Measurements from ENCODE around the gene LARGE2. TPM values are rescaled to one million over a fixed set of nuclear protein-coding genes. Genes with fewer than 3 reads are reported as not detected.

The LARGE2 gene
- total and polyA plus RNA-seq, 2 of the 13 experiments (the other 11 are each of a cell fraction or from before 2014, with no cell fraction given) = 8.5 to 21.6 TPM

DNA sequence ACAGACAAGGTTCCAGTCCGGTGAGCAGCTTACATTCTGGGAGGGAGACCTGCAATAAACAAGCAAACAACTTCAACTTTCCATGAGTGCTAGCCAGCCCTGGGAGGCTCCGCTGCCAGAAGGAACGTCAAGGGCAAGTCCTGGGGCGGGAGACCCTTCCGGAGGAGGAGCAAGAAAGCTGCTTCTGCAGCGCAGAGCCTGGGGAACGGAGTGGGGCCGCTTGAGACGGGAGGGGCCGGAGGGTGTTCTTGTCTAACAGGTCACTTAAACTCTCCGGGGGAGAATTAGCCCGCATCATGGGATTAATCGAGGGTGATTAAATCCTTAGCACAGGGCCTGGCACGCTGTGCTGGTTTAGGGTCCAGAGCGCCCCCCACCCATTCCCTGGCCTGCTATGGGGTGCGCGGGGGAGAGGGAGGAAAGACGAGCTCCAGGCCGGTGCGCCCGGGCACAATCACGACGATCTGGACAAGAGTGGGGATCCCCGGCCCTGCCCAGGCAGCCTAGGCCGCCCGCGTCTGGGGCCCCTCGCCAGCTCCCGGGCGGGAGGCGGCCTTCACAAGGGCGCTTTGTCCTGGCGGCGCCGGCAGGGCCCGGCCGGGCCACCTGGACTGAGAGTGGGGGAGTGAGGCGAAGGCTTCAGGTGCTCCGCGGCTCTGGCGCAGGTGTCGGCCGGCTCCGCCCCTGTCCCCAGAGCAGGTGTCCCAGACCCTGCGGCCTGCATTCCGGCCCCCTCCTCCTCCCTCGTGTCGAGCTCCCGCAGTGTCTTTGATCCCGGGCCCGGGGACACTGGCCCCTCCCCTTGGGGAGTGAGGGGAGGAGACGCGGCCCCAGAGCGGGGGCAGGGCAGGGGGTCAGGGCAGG is 663 bp upstream of the LARGE2 start:
- Histone ChIP-seq H3K4me3 (replicated peaks in 1 of 3; ENCODE audit: insufficient read depth in 1 of 3, low read depth in 2 of 3, low read length in 3 of 3) (peak overlapping the region; percentile 61 to 76 (median 62)), H3K27me3 (ENCODE audit: control insufficient read depth in 1 of 2, insufficient read depth in 2 of 2, low read length in 2 of 2) (peaks cover 0 to 1% of the 10 kb centered on the region in 2 experiments; a peak in 1 of 5 replicates), H3K27ac (ENCODE audit: extremely low read length, insufficient read depth, low read length) (peak overlapping the region; percentile 8), H3K36me3 (replicated peaks in 1 of 2; ENCODE audit: control insufficient read depth in 1 of 2, insufficient read depth in 2 of 2, low read length in 2 of 2) (no peaks in the 10 kb centered on the region), H4K20me1 (ENCODE audit: insufficient read depth, low read length) (no peaks in the 10 kb centered on the region), H2AFZ (ENCODE audit: low read length) (no peak overlapping the region), H3K9me3 (ENCODE audit: low read length) (no peaks in the 10 kb centered on the region), H3K4me2 (ENCODE audit: low read depth, low read length) (peak overlapping the region; percentile 91), H3K4me1 (ENCODE audit: insufficient read depth, low read length) (peaks cover 33% of the 10 kb centered on the region), H3K79me2 (ENCODE audit: insufficient read depth, low read length) (peaks cover 7% of the 10 kb centered on the region), H3K9ac (ENCODE audit: insufficient read depth, low read depth, low read length) (peak overlapping the region; percentile 56)
- DNase-seq (ENCODE audit: low spot score) (peak; percentile 61), ATAC-seq (peak; percentile 43), FAIRE-seq (no peak)
- in situ Hi-C loops (cut with HindIII; ENCODE audit: extremely low pct_ligation_motif_present, low pct_unique_long_range_greater_than_20kb) = no loop called here
- 19% methylated on average over 17 of the region's 54 CpGs for WGBS (ENCODE audit: low lambda C conversion rate)
- intact Hi-C loops (cut with micrococcal nuclease; ENCODE audit: unreplicated experiment) = loop anchor here (5.0 kb wide), 1 partner anchor 74 kb away; the partner anchor contains the start of gene CRY2
- CTCF ChIA-PET (ENCODE audit: low intra/inter-chr PET ratio, low total read pairs) = no interaction called here
- BruUV-seq (replicated peaks) = TSS peak; percentile 46
- POLR2A ChIA-PET = interaction anchor here (0.7 to 1.2 kb wide), 5 partner anchors 8 to 422 kb away, joined by 3 to 5 read pairs (median 3); no protein-coding TSS in a partner anchor
- TF ChIP-seq FOXJ3 (CRISPR knock-in tag; IDR thresholded peaks at IDR 0.05; ENCODE audit: borderline replicate concordance) (no peak), ATM (IDR thresholded peaks at IDR 0.05; ENCODE audit: borderline replicate concordance) (no peak), KLF11 (CRISPR knock-in tag; IDR thresholded peaks at IDR 0.05) (0 out of 2 replicates have a peak, but pooled peaks have one; percentile 13), ZNF619 (CRISPR knock-in tag; IDR thresholded peaks at IDR 0.05) (no peak), ZNF644 (CRISPR knock-in tag; IDR thresholded peaks at IDR 0.05; ENCODE audit: low read depth) (no peak), ZNF558 (CRISPR knock-in tag; IDR thresholded peaks at IDR 0.05; ENCODE audit: borderline replicate concordance) (peak; percentile 62; the same call in 1 of the 2 replicates), ZFX (CRISPR knock-in tag; IDR thresholded peaks at IDR 0.05; ENCODE audit: low read depth) (peak; percentile 92), SNAPC2 (CRISPR knock-in tag; IDR thresholded peaks at IDR 0.05) (no peak), ELF1 (CRISPR knock-in tag; IDR thresholded peaks at IDR 0.05) (no peak), RFXAP (CRISPR knock-in tag; IDR thresholded peaks at IDR 0.05; ENCODE audit: borderline replicate concordance) (no peak)
- TF ChIP-seq, protein P1, sequence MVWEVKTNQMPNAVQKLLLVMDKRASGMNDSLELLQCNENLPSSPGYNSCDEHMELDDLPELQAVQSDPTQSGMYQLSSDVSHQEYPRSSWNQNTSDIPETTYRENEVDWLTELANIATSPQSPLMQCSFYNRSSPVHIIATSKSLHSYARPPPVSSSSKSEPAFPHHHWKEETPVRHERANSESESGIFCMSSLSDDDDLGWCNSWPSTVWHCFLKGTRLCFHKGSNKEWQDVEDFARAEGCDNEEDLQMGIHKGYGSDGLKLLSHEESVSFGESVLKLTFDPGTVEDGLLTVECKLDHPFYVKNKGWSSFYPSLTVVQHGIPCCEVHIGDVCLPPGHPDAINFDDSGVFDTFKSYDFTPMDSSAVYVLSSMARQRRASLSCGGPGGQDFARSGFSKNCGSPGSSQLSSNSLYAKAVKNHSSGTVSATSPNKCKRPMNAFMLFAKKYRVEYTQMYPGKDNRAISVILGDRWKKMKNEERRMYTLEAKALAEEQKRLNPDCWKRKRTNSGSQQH (CRISPR knock-in tag; IDR thresholded peaks at IDR 0.05; ENCODE audit: low read depth) = no peak
- TF ChIP-seq, protein P2, sequence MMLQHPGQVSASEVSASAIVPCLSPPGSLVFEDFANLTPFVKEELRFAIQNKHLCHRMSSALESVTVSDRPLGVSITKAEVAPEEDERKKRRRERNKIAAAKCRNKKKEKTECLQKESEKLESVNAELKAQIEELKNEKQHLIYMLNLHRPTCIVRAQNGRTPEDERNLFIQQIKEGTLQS (CRISPR knock-in tag; IDR thresholded peaks at IDR 0.05) = peak; percentile 52; the same call in 1 of the 2 replicates
- TF ChIP-seq, protein P3, sequence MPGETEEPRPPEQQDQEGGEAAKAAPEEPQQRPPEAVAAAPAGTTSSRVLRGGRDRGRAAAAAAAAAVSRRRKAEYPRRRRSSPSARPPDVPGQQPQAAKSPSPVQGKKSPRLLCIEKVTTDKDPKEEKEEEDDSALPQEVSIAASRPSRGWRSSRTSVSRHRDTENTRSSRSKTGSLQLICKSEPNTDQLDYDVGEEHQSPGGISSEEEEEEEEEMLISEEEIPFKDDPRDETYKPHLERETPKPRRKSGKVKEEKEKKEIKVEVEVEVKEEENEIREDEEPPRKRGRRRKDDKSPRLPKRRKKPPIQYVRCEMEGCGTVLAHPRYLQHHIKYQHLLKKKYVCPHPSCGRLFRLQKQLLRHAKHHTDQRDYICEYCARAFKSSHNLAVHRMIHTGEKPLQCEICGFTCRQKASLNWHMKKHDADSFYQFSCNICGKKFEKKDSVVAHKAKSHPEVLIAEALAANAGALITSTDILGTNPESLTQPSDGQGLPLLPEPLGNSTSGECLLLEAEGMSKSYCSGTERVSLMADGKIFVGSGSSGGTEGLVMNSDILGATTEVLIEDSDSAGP (CRISPR knock-in tag; IDR thresholded peaks at IDR 0.05; ENCODE audit: borderline replicate concordance) = peak; percentile 52; the same call in 1 of the 2 replicates
- TF ChIP-seq, protein P4, sequence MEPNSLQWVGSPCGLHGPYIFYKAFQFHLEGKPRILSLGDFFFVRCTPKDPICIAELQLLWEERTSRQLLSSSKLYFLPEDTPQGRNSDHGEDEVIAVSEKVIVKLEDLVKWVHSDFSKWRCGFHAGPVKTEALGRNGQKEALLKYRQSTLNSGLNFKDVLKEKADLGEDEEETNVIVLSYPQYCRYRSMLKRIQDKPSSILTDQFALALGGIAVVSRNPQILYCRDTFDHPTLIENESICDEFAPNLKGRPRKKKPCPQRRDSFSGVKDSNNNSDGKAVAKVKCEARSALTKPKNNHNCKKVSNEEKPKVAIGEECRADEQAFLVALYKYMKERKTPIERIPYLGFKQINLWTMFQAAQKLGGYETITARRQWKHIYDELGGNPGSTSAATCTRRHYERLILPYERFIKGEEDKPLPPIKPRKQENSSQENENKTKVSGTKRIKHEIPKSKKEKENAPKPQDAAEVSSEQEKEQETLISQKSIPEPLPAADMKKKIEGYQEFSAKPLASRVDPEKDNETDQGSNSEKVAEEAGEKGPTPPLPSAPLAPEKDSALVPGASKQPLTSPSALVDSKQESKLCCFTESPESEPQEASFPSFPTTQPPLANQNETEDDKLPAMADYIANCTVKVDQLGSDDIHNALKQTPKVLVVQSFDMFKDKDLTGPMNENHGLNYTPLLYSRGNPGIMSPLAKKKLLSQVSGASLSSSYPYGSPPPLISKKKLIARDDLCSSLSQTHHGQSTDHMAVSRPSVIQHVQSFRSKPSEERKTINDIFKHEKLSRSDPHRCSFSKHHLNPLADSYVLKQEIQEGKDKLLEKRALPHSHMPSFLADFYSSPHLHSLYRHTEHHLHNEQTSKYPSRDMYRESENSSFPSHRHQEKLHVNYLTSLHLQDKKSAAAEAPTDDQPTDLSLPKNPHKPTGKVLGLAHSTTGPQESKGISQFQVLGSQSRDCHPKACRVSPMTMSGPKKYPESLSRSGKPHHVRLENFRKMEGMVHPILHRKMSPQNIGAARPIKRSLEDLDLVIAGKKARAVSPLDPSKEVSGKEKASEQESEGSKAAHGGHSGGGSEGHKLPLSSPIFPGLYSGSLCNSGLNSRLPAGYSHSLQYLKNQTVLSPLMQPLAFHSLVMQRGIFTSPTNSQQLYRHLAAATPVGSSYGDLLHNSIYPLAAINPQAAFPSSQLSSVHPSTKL (CRISPR knock-in tag; IDR thresholded peaks at IDR 0.05) = peak; percentile 36; the same call in 1 of the 2 replicates

Data from HepG2 (cell line).